Esophagus muscularis mucosa (tissue), 4 donors: ENCODE data around the gene RARRES1.

ENCODE experiments used
- EP300 ChIP-seq: sonication (generic); formaldehyde crosslinking; IDR thresholded peaks from one replicate; pipeline ENCODE4 v1.6.1; 2017; ENCODE audit warnings: antibody characterized with exemption
- POLR2A ChIP-seq: fragments of 450-650 bp; IDR thresholded peaks from one replicate; pipeline ENCODE4 v1.6.1; 2017; ENCODE audit warnings: antibody characterized with exemption, moderate library complexity, mild to moderate bottlenecking, low read depth
- TF ChIP-seq, protein P1 (sequence below), 3 experiments: fragments of 200-600 bp in 2 of 3; fragments of 450-650 bp in 1 of 3; sonication (generic) in 2 of 3; IDR thresholded peaks; one replicate each; pipeline ENCODE4 v1.5.1; 2017 to 2019; ENCODE audit warnings: antibody characterized with exemption in 3 of 3, mild to moderate bottlenecking in 2 of 3, moderate library complexity in 1 of 3

DNA sequence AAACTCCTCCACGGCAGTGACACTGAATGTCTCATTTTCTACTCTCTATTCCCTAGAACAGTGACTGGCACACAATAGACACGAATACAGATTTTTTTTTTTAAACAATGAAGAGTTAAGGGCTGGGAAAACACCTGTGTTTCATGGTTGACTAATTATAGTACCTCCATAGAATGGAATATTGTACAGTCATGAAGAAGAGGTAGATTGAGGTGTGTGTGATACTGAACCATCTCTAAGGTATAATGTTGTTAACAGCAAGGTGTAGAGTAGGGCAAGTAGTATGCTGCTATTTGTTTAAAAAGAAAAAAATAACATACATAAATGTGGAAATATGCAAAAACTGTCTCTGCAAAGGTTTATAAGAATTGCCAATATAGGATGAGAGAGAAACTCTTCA is 5.2 kb upstream of the RARRES1 start:
- TF ChIP-seq POLR2A (no peak), EP300 (no peak)
- TF ChIP-seq, protein P1, sequence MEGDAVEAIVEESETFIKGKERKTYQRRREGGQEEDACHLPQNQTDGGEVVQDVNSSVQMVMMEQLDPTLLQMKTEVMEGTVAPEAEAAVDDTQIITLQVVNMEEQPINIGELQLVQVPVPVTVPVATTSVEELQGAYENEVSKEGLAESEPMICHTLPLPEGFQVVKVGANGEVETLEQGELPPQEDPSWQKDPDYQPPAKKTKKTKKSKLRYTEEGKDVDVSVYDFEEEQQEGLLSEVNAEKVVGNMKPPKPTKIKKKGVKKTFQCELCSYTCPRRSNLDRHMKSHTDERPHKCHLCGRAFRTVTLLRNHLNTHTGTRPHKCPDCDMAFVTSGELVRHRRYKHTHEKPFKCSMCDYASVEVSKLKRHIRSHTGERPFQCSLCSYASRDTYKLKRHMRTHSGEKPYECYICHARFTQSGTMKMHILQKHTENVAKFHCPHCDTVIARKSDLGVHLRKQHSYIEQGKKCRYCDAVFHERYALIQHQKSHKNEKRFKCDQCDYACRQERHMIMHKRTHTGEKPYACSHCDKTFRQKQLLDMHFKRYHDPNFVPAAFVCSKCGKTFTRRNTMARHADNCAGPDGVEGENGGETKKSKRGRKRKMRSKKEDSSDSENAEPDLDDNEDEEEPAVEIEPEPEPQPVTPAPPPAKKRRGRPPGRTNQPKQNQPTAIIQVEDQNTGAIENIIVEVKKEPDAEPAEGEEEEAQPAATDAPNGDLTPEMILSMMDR (IDR thresholded peaks at IDR 0.05): no peak
